H1 (cell line): Measurements from ENCODE around the gene MFNG.

Experiments used
- BCL11A ChIP-seq, 2 experiments: IDR thresholded peaks; one replicate each; pipeline ENCODE4 v1.6.1; 2011; ENCODE audit warnings: low read depth in 2 of 2, low read length in 2 of 2, mild to moderate bottlenecking in 2 of 2
- CBX5 ChIP-seq: fragments of 300-800, 300-1000 bp; sonication (generic); IDR thresholded peaks from 2 replicates; pipeline ENCODE4 v1.7.1; 2016; ENCODE audit warnings: antibody characterized with exemption, low read length, low read depth
- CREB1 ChIP-seq: IDR thresholded peaks from 2 replicates; pipeline ENCODE4 v1.6.1; 2012; ENCODE audit warnings: inconsistent platforms
- CTCF ChIP-seq, 3 experiments: IDR thresholded peaks; 1 replicate in 2 of 3; 2 replicates in 1 of 3; pipeline versions ENCODE4 v1.5.1 to v1.6.1; 2011; ENCODE audit warnings: low read length in 3 of 3, mild to moderate bottlenecking in 3 of 3, inconsistent platforms in 2 of 3, low read depth in 1 of 3, moderate library complexity in 1 of 3; ENCODE audit not compliant: insufficient read depth in 1 of 3; ENCODE audit errors: control extremely low read depth in 1 of 3
- POLR2A ChIP-seq, 2 experiments: IDR thresholded peaks; 1 replicate in 1 of 2; 2 replicates in 1 of 2; pipeline ENCODE4 v1.6.1; 2011; ENCODE audit warnings: low read depth in 2 of 2, low read length in 2 of 2, mild to moderate bottlenecking in 2 of 2; ENCODE audit errors: control extremely low read depth in 1 of 2
- POLR2AphosphoS5 ChIP-seq: IDR thresholded peaks from 2 replicates; pipeline ENCODE4 v1.6.1; 2011; ENCODE audit warnings: low read depth, low read length
- RNF2 ChIP-seq: fragments of 200-900, 300-1000 bp; sonication (generic); IDR thresholded peaks from 2 replicates; pipeline ENCODE4 v1.7.1; 2016; ENCODE audit warnings: borderline replicate concordance, low read depth, mild to moderate bottlenecking, antibody characterized with exemption, low read length; ENCODE audit not compliant: poor library complexity, severe bottlenecking; ENCODE audit errors: missing control alignments
- SIN3A ChIP-seq, 2 experiments: IDR thresholded peaks in 1 of 2; conservative IDR thresholded peaks in 1 of 2; 2 replicates each; pipeline ENCODE4 v1.6.1; 2011 to 2012; ENCODE audit warnings: low read length in 2 of 2, improper control_type of control experiment in 1 of 2, low read depth in 1 of 2, mild to moderate bottlenecking in 1 of 2
- USF2 ChIP-seq: IDR thresholded peaks from 2 replicates; pipeline ENCODE4 v1.6.1; 2011; ENCODE audit warnings: low read length, improper control_type of control experiment

- TF ChIP-seq CBX5 (no peak), SIN3A (conservative IDR thresholded peaks at IDR 0.05 in 1 of 2, IDR thresholded peaks at IDR 0.05 in 1 of 2; ENCODE audit: low read depth in 1 of 2, low read length in 2 of 2) (no peak), CTCF (IDR thresholded peaks at IDR 0.05; ENCODE audit: control extremely low read depth in 1 of 3, insufficient read depth in 1 of 3, low read depth in 1 of 3, low read length in 3 of 3) (no peak), POLR2AphosphoS5 (no peak), USF2 (no peak), CREB1 (no peak), RNF2 (no peak), BCL11A (IDR thresholded peaks at IDR 0.05; ENCODE audit: low read depth in 2 of 2, low read length in 2 of 2) (no peak), POLR2A (IDR thresholded peaks at IDR 0.05; ENCODE audit: control extremely low read depth in 1 of 2, low read depth in 2 of 2, low read length in 2 of 2) (no peak)
These were observed 52.4 kb downstream of the MFNG start for GRCh38 chr22:37433786-37434185.
